Measurements from ENCODE around the gene ELMOD3. TPM values are rescaled to one million over a fixed set of nuclear protein-coding genes. Genes with fewer than 3 reads are reported as not detected.

The ELMOD3 gene
- total and polyA plus RNA-seq, 2 of the 8 experiments (the other 6 are each of a cell fraction or from before 2014, with no cell fraction given) = 8.5 to 10.2 TPM

- TF ChIP-seq, protein P1, sequence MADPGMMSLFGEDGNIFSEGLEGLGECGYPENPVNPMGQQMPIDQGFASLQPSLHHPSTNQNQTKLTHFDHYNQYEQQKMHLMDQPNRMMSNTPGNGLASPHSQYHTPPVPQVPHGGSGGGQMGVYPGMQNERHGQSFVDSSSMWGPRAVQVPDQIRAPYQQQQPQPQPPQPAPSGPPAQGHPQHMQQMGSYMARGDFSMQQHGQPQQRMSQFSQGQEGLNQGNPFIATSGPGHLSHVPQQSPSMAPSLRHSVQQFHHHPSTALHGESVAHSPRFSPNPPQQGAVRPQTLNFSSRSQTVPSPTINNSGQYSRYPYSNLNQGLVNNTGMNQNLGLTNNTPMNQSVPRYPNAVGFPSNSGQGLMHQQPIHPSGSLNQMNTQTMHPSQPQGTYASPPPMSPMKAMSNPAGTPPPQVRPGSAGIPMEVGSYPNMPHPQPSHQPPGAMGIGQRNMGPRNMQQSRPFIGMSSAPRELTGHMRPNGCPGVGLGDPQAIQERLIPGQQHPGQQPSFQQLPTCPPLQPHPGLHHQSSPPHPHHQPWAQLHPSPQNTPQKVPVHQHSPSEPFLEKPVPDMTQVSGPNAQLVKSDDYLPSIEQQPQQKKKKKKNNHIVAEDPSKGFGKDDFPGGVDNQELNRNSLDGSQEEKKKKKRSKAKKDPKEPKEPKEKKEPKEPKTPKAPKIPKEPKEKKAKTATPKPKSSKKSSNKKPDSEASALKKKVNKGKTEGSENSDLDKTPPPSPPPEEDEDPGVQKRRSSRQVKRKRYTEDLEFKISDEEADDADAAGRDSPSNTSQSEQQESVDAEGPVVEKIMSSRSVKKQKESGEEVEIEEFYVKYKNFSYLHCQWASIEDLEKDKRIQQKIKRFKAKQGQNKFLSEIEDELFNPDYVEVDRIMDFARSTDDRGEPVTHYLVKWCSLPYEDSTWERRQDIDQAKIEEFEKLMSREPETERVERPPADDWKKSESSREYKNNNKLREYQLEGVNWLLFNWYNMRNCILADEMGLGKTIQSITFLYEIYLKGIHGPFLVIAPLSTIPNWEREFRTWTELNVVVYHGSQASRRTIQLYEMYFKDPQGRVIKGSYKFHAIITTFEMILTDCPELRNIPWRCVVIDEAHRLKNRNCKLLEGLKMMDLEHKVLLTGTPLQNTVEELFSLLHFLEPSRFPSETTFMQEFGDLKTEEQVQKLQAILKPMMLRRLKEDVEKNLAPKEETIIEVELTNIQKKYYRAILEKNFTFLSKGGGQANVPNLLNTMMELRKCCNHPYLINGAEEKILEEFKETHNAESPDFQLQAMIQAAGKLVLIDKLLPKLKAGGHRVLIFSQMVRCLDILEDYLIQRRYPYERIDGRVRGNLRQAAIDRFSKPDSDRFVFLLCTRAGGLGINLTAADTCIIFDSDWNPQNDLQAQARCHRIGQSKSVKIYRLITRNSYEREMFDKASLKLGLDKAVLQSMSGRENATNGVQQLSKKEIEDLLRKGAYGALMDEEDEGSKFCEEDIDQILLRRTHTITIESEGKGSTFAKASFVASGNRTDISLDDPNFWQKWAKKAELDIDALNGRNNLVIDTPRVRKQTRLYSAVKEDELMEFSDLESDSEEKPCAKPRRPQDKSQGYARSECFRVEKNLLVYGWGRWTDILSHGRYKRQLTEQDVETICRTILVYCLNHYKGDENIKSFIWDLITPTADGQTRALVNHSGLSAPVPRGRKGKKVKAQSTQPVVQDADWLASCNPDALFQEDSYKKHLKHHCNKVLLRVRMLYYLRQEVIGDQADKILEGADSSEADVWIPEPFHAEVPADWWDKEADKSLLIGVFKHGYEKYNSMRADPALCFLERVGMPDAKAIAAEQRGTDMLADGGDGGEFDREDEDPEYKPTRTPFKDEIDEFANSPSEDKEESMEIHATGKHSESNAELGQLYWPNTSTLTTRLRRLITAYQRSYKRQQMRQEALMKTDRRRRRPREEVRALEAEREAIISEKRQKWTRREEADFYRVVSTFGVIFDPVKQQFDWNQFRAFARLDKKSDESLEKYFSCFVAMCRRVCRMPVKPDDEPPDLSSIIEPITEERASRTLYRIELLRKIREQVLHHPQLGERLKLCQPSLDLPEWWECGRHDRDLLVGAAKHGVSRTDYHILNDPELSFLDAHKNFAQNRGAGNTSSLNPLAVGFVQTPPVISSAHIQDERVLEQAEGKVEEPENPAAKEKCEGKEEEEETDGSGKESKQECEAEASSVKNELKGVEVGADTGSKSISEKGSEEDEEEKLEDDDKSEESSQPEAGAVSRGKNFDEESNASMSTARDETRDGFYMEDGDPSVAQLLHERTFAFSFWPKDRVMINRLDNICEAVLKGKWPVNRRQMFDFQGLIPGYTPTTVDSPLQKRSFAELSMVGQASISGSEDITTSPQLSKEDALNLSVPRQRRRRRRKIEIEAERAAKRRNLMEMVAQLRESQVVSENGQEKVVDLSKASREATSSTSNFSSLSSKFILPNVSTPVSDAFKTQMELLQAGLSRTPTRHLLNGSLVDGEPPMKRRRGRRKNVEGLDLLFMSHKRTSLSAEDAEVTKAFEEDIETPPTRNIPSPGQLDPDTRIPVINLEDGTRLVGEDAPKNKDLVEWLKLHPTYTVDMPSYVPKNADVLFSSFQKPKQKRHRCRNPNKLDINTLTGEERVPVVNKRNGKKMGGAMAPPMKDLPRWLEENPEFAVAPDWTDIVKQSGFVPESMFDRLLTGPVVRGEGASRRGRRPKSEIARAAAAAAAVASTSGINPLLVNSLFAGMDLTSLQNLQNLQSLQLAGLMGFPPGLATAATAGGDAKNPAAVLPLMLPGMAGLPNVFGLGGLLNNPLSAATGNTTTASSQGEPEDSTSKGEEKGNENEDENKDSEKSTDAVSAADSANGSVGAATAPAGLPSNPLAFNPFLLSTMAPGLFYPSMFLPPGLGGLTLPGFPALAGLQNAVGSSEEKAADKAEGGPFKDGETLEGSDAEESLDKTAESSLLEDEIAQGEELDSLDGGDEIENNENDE (IDR thresholded peaks at IDR 0.05; ENCODE audit: insufficient replicate concordance, low read length) = no peak
- TF ChIP-seq KDM1A (IDR thresholded peaks at IDR 0.05; ENCODE audit: borderline replicate concordance, low read length) (no peak), SIX5 (IDR thresholded peaks at IDR 0.05; ENCODE audit: low read depth, low read length) (no peak), SP4 (IDR thresholded peaks at IDR 0.05; ENCODE audit: low read length) (no peak), RAD21 (IDR thresholded peaks at IDR 0.05 in 1 of 2, conservative IDR thresholded peaks at IDR 0.05 in 1 of 2; ENCODE audit: low read depth in 2 of 2, low read length in 2 of 2) (no peak), HDAC2 (IDR thresholded peaks at IDR 0.05; ENCODE audit: borderline replicate concordance in 1 of 2, low read depth in 2 of 2, low read length in 2 of 2) (no peak), CHD1 (IDR thresholded peaks at IDR 0.05; ENCODE audit: low read depth, low read length) (no peak)
Observed at GRCh38 chr2:85396531-85397470, 42.2 kb downstream of the ELMOD3 start (continued).

Measured in H1 (cell line).